ENCODE data around the gene DNAJA2. TPM values are rescaled to one million over a fixed set of nuclear protein-coding genes. Genes with fewer than 3 reads are reported as not detected.

DNAJA2 gene
- total and polyA plus RNA-seq, 2 donors = 45.5 to 70.4 TPM

- Histone ChIP-seq H3K36me3 (ENCODE audit: insufficient read depth) (no peaks in the 10 kb centered on the region), H3K27ac (ENCODE audit: low read depth) (no peak overlapping the region), H3K4me1 (ENCODE audit: insufficient read depth) (no peaks in the 10 kb centered on the region), H3K4me3 (ENCODE audit: low read depth, low read length) (no peak overlapping the region)
- 78% methylated on average over 1 of the region's 1 CpG for WGBS
- DNase-seq (ENCODE audit: extremely low spot score) = no peak
Observed at GRCh38 chr16:46996391-46996790, 22.9 kb upstream of the DNAJA2 start.

GRCh38 chr16:46991729-46992704 lies 18.5 kb upstream of the DNAJA2 start:
- H3K36me3 ChIP-seq (ENCODE audit: insufficient read depth) = no peaks in the 10 kb centered on the region
- WGBS = 93% methylated on average over 16 of the region's 16 CpGs
- DNase-seq (ENCODE audit: extremely low spot score) = no peak
- no peak overlapping the region for H3K27ac ChIP-seq (ENCODE audit: low read depth)
- H3K4me1 ChIP-seq (ENCODE audit: insufficient read depth) = no peaks in the 10 kb centered on the region
- H3K4me3 ChIP-seq (ENCODE audit: low read depth, low read length) = no peak overlapping the region

- H3K27ac ChIP-seq (ENCODE audit: low read depth) = no peak overlapping the region
- WGBS = 69% methylated on average over 3 of the region's 3 CpGs
- no peaks in the 10 kb centered on the region for H3K4me1 ChIP-seq (ENCODE audit: insufficient read depth)
- no peaks in the 10 kb centered on the region for H3K36me3 ChIP-seq (ENCODE audit: insufficient read depth)
- no peak for DNase-seq (ENCODE audit: extremely low spot score)
- no peak overlapping the region for H3K4me3 ChIP-seq (ENCODE audit: low read depth, low read length)
Observed at GRCh38 chr16:46986896-46987295, 13.4 kb upstream of the DNAJA2 start.

GRCh38 chr16:46986438-46986837 lies 13.0 kb upstream of the DNAJA2 start:
- WGBS = 72% methylated on average over 3 of the region's 3 CpGs
- Histone ChIP-seq H3K36me3 (ENCODE audit: insufficient read depth) (no peaks in the 10 kb centered on the region), H3K27ac (ENCODE audit: low read depth) (no peak overlapping the region), H3K4me1 (ENCODE audit: insufficient read depth) (no peaks in the 10 kb centered on the region), H3K4me3 (ENCODE audit: low read depth, low read length) (no peak overlapping the region)
- DNase-seq (ENCODE audit: extremely low spot score) = no peak

- 95% methylated on average over 4 of the region's 4 CpGs for WGBS
- Histone ChIP-seq H3K27ac (ENCODE audit: low read depth) (no peak overlapping the region), H3K4me1 (ENCODE audit: insufficient read depth) (no peaks in the 10 kb centered on the region), H3K4me3 (ENCODE audit: low read depth, low read length) (no peak overlapping the region), H3K36me3 (ENCODE audit: insufficient read depth) (no peaks in the 10 kb centered on the region)
- no peak for DNase-seq (ENCODE audit: extremely low spot score)
Observed at GRCh38 chr16:46982335-46982734, 8.9 kb upstream of the DNAJA2 start.

- 48% methylated on average over 1 of the region's 1 CpG for WGBS
- no peaks in the 10 kb centered on the region for H3K36me3 ChIP-seq (ENCODE audit: insufficient read depth)
- no peaks in the 10 kb centered on the region for H3K4me1 ChIP-seq (ENCODE audit: insufficient read depth)
- DNase-seq (ENCODE audit: extremely low spot score) = no peak
- H3K4me3 ChIP-seq (ENCODE audit: low read depth, low read length) = no peak overlapping the region
- H3K27ac ChIP-seq (ENCODE audit: low read depth) = no peak overlapping the region
Observed at GRCh38 chr16:46980926-46981325, 7.5 kb upstream of the DNAJA2 start.

- Histone ChIP-seq H3K4me3 (ENCODE audit: low read depth, low read length) (no peak overlapping the region), H3K4me1 (ENCODE audit: insufficient read depth) (no peaks in the 10 kb centered on the region), H3K27ac (ENCODE audit: low read depth) (no peak overlapping the region), H3K36me3 (ENCODE audit: insufficient read depth) (no peaks in the 10 kb centered on the region)
- WGBS = 78% methylated on average over 4 of the region's 4 CpGs
- no peak for DNase-seq (ENCODE audit: extremely low spot score)
Observed at GRCh38 chr16:46976550-46976949, 3.1 kb upstream of the DNAJA2 start.

- Histone ChIP-seq H3K4me1 (ENCODE audit: insufficient read depth) (no peaks in the 10 kb centered on the region), H3K4me3 (ENCODE audit: low read depth, low read length) (no peak overlapping the region), H3K27ac (ENCODE audit: low read depth) (no peak overlapping the region), H3K36me3 (ENCODE audit: insufficient read depth) (no peaks in the 10 kb centered on the region)
- DNase-seq (ENCODE audit: extremely low spot score) = no peak
- WGBS = 79% methylated on average over 4 of the region's 4 CpGs
Observed at GRCh38 chr16:46975908-46976470, 2.5 kb upstream of the DNAJA2 start.

- no peak overlapping the region for H3K27ac ChIP-seq (ENCODE audit: low read depth)
- H3K4me1 ChIP-seq (ENCODE audit: insufficient read depth) = no peaks in the 10 kb centered on the region
- no peak for DNase-seq (ENCODE audit: extremely low spot score)
- no peak overlapping the region for H3K4me3 ChIP-seq (ENCODE audit: low read depth, low read length)
- no peaks in the 10 kb centered on the region for H3K36me3 ChIP-seq (ENCODE audit: insufficient read depth)
- WGBS = 94% methylated on average over 11 of the region's 11 CpGs
Observed at GRCh38 chr16:46975165-46975564, 1.7 kb upstream of the DNAJA2 start.

GRCh38 chr16:46974352-46974751 lies 878 bp upstream of the DNAJA2 start:
- DNase-seq (ENCODE audit: extremely low spot score) = no peak
- H3K4me3 ChIP-seq (ENCODE audit: low read depth, low read length) = peak overlapping the region; percentile 99
- H3K4me1 ChIP-seq (ENCODE audit: insufficient read depth) = no peaks in the 10 kb centered on the region
- no peaks in the 10 kb centered on the region for H3K36me3 ChIP-seq (ENCODE audit: insufficient read depth)
- peak overlapping the region; percentile 96 for H3K27ac ChIP-seq (ENCODE audit: low read depth)
- WGBS = 71% methylated on average over 6 of the region's 6 CpGs

- 4% methylated on average over 14 of the region's 14 CpGs for WGBS
- no peak for DNase-seq (ENCODE audit: extremely low spot score)
- peak overlapping the region; percentile 99 for H3K4me3 ChIP-seq (ENCODE audit: low read depth, low read length)
- no peaks in the 10 kb centered on the region for H3K4me1 ChIP-seq (ENCODE audit: insufficient read depth)
- no peaks in the 10 kb centered on the region for H3K36me3 ChIP-seq (ENCODE audit: insufficient read depth)
- H3K27ac ChIP-seq (ENCODE audit: low read depth) = peak overlapping the region; percentile 96
Observed at GRCh38 chr16:46973996-46974324, 486 bp upstream of the DNAJA2 start.

- Histone ChIP-seq H3K4me1 (ENCODE audit: insufficient read depth) (no peaks in the 10 kb centered on the region), H3K4me3 (ENCODE audit: low read depth, low read length) (peak overlapping the region; percentile 99), H3K27ac (ENCODE audit: low read depth) (peak overlapping the region; percentile 96), H3K36me3 (ENCODE audit: insufficient read depth) (peaks cover 1% of the 10 kb centered on the region)
- no peak for DNase-seq (ENCODE audit: extremely low spot score)
- under 1% methylated on average over 48 of the region's 48 CpGs for WGBS
Observed at GRCh38 chr16:46972429-46973206, 856 bp downstream of the DNAJA2 start.

- no peaks in the 10 kb centered on the region for H3K4me1 ChIP-seq (ENCODE audit: insufficient read depth)
- no peak overlapping the region for H3K27ac ChIP-seq (ENCODE audit: low read depth)
- no peak overlapping the region for H3K4me3 ChIP-seq (ENCODE audit: low read depth, low read length)
- DNase-seq (ENCODE audit: extremely low spot score) = no peak
- H3K36me3 ChIP-seq (ENCODE audit: insufficient read depth) = peaks cover 7% of the 10 kb centered on the region
- WGBS = 94% methylated on average over 7 of the region's 7 CpGs
Observed at GRCh38 chr16:46971271-46971670, 2.2 kb downstream of the DNAJA2 start.

- Histone ChIP-seq H3K27ac (ENCODE audit: low read depth) (no peak overlapping the region), H3K36me3 (ENCODE audit: insufficient read depth) (peaks cover 7% of the 10 kb centered on the region), H3K4me1 (ENCODE audit: insufficient read depth) (no peaks in the 10 kb centered on the region), H3K4me3 (ENCODE audit: low read depth, low read length) (no peak overlapping the region)
- 90% methylated on average over 2 of the region's 2 CpGs for WGBS
- DNase-seq (ENCODE audit: extremely low spot score) = no peak
Observed at GRCh38 chr16:46970089-46970488, 3.4 kb downstream of the DNAJA2 start.
